HG03064 (cell line): ENCODE measurements around the gene PIKFYVE.
"Not testable (repeated sequence)": the region's sequence is repeated elsewhere in the genome, so short reads cannot be mapped to it uniquely, and the experiment has no call there.

Experiments used
- ATAC-seq: cut with Tn5 transposase; IDR thresholded peaks from one replicate; pipeline ENCODE4 v1.9.1; 2021; ENCODE audit warnings: low read depth; ENCODE audit not compliant: unreplicated experiment

The PIKFYVE gene

DNA sequence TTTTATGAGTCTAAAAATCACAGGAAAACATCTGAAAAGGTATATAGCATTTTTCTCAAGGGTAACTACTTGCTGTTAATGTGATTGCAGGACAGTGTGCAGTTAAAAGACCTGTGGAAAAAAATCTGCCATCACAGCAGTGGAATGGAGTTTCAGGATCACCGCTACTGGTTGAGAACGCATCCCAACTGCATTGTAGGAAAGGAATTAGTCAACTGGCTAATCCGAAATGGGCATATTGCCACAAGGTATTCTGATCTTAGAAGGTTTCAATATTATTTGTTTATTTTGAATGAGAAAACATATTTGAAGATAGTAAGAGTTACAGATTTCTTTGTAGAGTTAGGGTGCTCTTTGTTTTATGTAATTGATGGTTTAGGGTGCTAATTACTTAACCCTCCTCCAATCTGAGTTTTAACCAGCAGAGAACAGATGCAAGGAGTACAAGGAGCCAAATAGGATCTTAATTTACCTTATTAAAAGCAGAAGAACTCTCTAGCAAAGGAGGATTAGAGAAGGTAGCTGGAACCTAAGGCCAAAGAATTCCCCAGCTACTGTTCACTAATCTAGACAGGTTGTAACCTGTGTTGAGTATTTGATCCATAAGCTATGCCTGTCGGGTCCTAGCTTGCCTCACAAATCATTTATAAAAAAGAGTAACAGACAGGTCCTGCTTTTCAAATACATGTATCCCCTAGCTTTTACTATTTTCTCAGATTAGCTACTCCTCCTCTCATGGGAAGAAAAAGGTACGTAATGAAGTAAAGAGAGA lies 35.0 kb downstream of the PIKFYVE start:
- ATAC-seq: no peak

DNA sequence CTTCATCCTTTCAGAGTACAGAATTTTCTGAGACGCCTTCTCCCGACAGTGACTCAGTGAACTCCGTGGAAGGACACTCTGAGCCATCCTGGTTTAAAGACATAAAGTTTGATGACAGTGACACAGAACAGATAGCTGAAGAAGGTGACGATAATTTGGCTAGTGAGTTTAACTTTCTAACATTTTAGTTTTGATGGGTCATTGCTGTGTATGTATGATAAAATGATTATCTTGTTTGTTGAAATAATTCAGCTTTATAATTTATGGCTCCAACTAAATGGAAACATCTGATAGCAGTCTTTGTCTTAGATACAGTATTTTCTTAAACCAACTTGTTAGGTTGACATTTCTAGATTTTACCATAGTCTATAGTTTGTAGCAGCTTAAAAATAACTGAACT lies 38.1 kb downstream of the PIKFYVE start:
- ATAC-seq: no peak

DNA sequence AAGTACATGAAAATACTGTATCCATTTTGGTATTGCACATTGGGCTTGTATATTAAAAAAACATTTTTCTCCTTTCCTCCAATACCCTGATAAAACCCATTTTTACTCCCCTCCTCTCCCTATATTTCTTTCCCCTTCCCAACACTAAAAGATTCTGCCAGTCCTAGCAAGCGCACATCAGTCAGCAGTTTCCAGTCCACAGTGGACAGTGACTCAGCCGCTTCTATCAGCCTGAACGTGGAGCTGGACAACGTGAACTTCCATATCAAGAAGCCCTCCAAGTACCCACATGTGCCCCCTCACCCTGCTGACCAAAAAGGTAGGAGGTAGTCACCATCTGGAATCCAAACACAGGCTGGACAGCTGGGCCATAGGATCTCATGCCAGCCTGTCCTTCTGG lies 38.6 kb downstream of the PIKFYVE start:
- ATAC-seq: no peak

DNA sequence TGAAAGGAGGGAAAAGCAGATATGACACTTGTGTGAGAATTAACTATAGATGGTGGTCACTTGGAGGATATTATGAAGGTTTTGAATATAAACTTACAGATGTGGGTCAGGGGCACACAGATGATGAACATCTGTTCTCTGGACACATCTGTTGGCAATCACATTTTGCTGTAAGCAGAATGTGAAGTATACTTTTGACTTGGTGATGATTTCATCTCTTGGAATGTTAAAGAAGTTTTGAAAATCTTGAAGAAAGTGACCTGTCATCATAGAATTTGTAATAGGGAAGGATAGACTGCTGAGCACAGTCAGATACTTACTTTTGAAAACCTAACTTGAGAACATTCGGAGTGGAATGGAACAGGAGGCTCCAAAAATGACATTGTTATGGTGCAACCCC lies 40.2 kb downstream of the PIKFYVE start:
- no peak for ATAC-seq

DNA sequence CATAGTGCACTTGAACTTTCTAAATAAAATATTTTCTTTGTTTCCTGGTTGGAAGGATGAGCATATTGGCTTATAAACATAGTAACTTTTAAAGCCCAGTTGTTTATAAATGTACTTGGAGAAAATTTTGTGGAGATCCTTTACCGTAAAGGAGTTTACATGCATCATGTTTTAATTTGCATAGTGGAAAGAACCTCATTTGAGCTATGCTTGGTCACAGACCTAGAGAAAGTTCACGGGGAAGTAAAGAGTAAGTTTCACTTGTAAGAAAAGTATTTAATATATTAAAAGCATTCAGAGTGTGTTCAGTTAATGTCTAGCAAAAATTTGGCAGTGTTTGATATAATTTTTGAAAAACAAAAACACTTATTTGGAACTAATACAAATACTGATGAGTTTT lies 45.3 kb downstream of the PIKFYVE start:
- peak; percentile 61 for ATAC-seq

DNA sequence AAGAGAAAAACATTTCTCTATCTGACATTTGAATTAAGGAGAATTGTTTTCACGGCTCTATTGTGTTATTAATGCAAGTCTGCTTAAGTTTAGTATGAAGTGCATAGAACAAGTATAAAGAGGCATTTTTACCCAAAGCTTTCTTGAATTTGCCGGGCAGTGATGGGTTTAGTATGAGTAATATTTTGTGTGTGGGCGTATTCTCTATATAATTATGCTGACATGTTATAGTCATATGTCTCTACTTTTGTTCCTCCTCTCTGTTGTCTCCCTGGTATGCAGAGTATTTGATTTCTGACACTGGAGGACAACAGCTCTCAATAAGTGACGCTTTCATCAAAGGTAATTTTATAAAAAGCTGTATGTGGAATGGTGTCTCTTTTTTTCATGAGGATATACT lies 45.9 kb downstream of the PIKFYVE start:
- ATAC-seq: peak; percentile 52

DNA sequence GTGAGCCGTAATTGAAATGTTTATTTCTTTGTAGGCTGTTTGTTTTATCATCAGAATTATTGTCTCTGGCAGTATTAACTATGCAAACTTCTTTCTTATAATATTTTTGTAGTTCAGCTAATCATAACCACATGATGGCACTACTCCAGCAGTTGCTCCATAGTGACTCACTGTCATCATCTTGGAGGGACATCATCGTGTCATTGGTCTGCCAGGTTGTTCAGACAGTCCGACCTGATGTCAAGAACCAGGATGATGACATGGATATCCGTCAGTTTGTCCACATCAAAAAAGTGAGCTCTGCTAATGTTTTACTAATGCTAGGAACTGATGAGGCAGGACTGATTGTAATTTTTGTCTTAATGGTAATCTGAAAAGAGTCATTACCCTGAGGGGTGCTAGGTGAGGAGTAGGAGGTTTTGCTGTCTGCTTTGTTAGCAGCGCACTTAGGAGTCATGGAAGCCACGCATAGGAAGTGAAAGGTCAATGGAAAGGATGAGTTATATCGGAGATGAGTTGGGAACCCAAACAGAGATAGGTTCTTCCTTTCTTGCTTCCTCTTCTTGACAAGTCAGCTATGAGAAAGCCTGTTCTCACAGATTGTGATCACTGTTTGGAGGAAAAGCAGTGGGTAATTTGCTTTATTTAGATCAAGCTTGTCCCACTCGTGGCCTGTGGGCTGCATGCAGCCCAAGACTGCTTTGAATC lies 49.2 kb downstream of the PIKFYVE start:
- peak; percentile 40 for ATAC-seq

DNA sequence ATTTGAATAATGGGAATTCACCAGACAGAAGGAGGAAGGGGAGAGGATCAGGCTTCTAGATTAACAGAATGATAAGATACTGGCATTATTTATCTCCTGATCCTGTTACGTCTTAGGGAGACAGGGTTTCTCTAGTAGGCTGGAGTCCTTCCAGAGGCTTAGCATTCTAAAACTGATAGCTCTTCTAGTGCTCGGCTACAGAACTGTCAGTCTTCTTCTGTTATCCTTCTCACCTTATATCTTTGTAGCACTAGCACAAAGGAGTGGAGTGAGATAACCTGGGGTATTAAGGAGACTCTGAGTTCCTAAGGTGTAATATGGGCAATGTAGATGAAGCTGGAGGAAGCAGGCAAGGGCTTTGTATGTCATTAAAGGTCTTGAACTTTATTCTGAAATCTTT lies 52.1 kb downstream of the PIKFYVE start:
- no peak for ATAC-seq

DNA sequence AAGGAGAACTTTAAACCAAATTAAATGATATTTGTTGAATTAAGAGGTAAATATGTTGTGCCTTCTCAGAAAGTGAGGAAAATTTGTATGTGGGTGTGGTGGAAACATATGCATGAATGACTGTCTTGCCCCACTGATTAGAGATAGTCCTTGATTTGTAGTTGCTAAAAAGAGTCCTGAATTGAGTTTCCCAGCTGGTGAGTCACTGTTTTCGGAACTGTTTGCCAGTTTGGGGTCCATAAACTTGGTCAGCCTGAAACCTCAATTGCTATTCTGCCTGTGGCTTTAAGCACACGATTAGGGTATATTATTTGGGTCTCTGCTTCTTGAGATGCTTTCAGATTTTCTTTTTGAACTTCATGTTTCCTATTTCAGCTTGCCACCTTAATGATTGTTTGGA lies 53.3 kb downstream of the PIKFYVE start:
- ATAC-seq: peak; percentile 43

DNA sequence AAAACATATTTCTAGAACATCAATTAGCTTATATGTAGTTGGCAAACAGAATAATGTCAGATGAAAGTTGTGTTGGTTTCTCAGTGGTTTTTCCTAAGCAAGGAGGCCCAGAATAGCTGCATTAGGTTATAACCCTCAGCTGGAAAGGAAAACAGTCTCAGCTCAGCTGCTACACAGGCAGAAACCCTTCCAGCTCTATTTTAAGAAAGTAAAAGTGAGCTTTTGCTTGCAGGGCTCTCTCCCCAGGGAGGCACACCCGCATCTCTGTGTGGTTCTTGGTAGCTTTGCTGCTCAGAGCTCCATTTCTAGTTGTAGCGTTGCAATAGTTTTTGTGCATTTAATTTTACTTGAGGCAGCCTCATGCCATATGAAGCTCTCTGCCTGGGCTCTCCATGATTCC lies 54.6 kb downstream of the PIKFYVE start:
- ATAC-seq: peak; percentile 94

DNA sequence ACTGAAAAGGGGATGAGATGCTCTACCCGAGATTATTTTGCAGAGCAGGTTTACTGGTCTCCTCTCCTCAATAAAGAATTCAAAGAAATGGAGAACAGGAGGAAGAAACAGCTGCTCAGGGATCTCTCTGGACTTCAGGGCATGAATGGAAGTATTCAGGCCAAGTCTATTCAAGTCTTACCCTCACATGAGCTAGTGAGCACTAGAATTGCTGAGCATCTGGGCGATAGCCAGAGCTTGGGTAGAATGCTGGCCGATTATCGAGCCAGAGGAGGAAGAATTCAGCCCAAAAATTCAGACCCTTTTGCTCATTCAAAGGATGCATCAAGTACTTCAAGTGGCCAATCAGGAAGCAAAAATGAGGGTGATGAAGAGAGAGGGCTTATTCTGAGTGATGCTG lies 60.0 kb downstream of the PIKFYVE start:
- ATAC-seq: no peak

DNA sequence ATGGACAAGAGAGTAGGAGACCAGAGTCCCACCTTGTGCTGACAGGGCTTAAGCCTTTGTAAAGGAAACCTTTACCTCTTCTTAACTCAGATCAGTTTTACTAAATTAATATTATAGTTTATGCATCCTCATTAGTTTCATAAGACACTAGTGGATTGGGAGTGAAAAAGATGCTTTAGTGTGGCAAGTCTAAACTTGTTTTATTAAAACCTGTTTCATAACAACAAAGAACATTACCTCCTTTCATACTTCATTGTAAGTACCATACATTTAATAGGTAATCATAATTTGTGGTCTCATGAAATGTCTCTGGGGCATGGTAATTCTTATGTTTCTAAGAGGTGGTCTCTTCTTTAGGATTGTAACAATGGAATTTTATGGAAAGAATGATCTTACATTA lies 63.4 kb downstream of the PIKFYVE start:
- no peak for ATAC-seq

DNA sequence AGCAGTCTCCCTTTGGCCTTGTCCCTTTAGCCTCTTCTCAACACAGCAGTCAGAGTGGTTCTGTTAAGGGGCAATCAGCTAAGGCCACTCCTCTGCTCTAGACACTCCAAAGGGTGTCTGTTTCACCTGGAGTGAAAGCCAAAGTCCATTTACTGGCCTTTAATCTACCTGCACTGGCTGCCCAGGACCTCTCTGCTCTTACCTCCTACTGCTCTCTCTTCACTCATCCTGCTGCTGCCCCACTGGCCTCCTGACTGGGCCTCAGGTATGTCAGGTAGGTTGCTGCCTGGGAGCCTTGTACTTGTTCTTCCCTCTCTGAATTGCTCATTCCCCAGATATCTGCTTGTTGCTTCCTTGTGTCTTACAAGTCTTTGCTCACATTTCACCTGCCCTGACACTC lies 68.2 kb downstream of the PIKFYVE start:
- ATAC-seq: no peak

DNA sequence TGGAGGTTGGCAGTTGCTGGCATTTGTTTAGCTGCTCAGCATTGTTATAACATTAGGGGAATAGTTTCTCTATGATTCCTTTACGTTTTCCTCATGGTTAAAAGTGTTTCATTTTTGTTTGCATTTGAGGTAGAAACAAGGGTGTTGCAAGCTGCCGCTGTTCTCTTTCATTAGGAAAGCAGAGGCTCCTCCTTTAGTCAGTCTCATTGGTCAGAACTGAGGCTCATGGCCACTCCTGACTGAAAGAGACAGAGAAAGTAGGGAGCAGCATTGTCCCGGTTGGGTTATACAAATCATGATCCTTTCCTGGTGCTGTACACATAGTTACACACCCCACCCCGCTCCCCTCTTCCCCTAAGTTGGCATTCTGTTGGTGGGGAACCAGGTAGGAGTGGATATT lies 80.7 kb downstream of the PIKFYVE start:
- no peak for ATAC-seq

DNA sequence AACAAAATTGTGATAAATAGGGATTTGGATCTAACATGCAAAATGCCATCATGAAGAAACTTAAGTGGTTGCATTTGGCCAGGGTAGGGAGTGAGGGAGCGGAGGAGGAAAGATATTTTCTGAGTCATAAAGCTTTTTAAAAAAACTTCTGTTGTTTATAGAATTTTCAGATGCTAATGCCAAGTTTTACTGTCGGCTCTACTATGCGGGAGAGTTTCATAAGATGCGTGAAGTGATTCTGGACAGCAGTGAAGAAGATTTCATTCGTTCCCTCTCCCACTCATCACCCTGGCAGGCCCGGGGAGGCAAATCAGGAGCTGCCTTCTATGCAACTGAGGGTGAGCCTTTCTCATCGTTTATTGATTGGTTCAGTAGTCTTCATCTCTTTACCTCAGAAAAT lies 84.6 kb downstream of the PIKFYVE start:
- no peak for ATAC-seq

DNA sequence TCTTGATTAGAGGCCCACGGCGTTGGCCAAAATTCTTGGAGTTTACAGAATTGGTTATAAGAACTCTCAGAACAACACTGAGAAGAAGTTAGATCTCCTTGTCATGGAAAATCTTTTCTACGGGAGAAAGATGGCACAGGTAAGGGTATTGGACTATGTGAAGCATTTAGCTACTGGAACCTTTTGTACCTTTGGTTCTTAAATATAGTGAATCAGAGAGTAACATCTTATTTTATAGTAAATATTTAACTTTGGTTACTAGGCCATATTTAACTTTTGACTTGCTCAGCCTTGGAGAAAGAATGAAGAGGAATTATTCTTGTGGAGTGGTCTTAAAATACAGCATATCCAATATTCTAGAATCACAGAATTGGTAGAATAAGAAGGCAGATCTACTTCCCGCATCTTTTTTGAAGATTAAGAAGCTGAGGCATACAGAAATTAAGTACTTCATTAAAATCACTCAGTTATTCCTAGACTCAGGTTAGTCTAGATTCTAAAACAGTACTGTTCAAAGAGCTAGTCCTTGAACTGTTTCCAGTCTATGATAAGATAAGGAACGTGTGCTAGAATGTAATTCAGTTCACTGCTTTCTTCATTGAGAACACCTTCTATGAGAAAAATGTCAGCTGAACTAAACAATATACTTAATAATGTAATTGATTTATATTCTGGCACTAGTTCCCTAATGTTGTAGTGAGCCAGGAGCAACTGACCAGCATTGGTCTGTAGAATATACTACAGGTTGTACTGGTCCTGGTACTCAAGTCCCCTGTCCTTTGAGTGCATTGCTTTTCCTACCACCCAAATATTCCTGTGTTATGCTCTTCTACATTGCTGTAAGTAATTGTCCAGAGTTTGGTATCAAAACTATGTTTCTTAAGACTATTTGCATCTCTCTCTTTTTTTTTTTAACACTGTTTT lies 86.9 kb downstream of the PIKFYVE start:
- ATAC-seq: no peak

DNA sequence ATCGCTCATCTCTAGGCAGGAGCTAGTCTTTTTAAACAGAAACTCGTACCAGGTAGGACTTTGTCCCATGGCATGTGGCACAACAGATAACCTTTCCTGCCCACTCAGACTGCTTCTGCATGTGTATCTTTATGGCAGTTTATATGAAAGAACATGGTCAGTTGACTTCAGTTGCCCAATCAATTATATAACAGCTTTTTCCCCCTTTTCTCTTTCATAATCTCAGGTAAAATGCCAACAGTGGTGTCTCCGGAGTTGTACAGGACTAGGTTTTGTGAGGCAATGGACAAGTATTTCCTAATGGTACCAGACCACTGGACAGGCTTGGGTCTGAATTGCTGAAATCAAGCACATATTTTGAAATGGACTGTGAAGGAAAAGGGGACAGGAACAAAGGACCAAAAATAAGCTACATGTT lies 88.9 kb downstream of the PIKFYVE start:
- ATAC-seq: no peak

DNA sequence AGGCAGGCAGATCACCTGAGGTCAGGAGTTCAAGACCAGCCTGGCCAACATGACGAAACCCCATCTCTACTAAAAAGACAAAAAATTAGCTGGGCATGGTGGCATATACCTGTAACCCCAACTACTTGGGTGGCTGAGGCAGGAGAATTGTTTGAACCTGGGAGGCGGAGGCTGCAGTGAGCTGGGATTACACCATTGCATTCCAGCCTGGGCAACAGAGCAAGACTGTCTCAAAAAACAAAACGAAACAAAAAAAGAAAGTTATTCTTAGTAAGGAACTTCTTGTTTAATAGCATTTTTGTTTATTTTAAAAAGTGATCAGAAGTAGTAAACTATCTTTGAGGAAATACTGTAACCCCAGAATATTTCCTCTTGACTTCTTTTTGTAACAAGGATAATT lies 90.4 kb downstream of the PIKFYVE start:
- ATAC-seq: not testable (repeated sequence)

DNA sequence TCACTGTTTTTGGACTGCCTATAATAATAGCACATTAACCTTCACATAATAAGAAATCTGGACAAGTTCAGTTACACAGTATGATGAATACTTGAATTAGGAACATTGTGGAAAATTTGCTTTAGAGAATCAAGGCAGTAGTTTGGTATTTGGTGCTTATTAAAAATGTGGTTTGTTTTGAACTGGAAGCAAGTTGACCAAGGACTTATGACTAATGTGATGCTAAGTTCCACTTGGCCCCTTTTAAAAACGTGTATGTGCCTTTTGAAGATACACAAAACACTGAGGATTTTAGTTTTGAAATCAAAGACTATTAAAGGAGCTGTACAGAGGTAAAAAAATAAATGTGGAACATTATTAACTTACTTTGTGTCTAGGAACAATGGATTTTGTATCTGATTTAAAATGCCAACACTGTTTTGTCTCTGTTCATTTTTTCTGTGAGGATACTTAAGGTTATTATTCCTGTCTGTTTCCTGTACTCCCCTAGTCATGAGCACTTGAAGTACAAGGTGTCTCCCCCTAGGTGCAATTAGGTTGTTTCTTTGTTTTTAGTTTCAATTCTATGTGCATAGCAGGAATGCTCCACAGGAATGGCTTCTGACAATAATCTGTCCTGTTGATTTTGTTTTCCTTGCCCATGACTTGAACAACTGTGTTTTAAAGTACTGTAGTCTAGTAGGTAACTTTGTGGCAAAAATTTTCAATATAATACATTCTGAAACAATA lies 91.0 kb downstream of the PIKFYVE start:
- ATAC-seq: no peak

DNA sequence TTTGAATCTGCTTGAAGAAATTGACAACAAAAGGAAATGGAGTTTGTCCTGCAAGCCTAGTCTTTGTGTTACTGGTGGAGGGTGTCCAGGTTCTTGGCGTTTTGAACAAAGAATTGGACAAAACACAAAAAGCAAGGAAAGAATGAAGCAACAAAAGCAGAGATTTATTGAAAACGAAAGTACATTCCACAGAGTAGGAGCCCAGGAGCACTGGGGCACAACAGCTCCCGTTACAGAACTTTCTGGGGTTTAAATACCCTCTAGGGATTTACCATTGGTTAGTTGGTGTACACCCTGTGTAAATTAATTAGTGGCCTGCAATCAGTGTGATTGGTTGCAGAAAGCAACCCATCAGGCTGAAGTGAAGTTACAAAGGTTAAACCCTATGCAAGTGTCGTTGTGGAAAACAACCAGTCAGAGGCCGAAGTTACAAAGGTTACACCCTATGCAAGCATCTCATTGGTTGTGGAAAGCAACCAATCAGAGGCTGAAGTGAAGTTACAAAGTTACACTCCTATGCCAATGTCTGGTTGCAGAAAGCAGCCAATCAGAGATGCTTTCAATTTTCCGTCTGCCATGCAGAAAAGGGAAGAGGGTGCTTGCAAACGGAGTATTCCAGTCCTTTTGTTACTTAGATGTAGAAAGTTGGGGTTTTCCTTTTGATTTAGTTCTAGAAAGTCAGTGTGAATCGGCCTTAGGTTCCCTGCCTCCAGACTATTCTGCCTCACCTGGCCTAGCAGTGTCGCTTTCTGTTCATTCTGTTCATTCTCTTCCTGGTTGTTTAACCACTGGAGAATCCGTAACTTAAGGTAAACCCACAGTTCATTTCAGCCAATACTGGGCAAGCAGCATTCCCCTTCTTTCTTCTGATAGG lies 92.9 kb downstream of the PIKFYVE start:
- ATAC-seq: no peak
